ENCODE results near the gene ZDHHC20.

- TF ChIP-seq CTCF (IDR thresholded peaks at IDR 0.05; ENCODE audit: low read depth, low read length, poor library complexity, severe bottlenecking) (no peak), EZH2phosphoT487 (IDR thresholded peaks at IDR 0.05; ENCODE audit: borderline replicate concordance, low read length) (no peak)
Observed at GRCh38 chr13:21427741-21428140, 31.4 kb downstream of the ZDHHC20 start.

All from DOHH2 (cell line).